Fibroblast of skin of scalp (primary cell): ENCODE measurements around the gene TP53RK.

ENCODE experiments used
- DNase-seq: peaks from one replicate; pipeline ENCODE4 v3.0.0-alpha.2; 2013

The TP53RK gene

DNA sequence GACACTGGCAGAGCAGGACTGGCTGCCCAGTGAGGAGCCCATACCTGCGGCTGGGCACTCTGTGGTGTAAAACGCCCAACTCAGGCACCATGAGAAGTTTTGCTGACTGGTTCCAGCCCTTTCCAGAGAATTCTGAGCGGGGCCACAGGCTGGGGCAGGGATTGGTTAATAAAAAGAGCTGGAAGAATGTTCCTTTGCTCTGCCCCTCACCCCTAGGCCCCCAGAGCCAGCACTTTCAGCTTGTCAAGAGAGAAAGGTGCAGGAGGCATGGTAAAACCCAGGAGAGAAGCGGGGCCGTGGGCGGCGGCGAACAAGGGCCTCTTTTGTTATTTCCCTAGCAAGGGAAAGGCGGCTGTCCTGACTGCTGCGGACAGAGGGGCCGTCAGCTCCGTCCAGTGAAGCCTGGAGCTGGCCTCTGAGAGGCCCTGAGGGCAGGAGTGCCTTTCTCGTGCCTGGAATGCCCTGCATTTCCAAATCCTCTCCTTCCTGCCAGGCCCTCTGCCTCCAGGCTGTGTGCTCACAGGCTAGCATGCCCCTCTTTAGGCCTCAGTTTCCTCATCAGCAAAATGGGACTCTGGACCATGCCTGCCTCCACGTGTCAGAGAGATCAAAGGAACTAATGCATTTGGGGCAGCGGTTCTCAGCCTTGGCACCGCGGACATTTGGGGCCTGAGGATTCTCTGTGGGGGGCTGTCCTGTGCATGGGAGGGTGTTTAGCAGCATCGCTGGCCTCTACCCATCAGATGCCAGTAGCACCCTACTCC is 50.9 kb downstream of the TP53RK start:
- DNase-seq: no peak

DNA sequence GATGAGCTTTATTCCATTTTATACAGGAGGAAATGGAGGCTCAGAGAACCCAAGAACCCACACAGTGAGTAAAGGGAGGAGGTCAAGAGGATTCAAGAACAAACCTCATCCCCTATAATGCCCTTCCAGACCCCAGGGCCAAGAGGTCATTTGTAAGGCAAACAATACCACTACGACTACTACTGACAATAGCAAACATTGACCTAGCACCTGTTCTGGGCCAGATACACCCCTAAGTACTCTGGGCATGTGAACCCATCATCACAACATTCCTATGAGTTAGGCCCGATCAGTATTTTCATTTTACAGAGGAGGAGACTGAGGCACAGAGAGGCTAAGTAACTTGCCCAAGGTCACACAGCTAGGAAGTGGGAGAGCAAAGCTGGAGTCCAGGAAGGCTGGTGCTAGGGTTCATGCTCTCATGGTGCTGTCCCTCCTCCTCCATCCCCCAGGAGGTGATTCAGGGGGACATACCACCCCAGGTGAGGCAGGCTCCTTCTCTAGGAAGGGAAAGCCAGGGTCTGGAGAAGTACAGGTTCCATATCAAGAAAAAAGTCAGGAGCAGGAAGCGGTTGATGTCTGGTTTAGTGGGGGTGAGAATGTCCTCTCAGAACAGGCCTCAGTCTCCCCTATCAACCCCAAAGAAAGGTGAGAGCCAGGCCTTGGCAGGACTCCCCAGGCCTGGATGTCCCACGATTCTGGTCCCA is 51.7 kb downstream of the TP53RK start:
- no peak for DNase-seq

DNA sequence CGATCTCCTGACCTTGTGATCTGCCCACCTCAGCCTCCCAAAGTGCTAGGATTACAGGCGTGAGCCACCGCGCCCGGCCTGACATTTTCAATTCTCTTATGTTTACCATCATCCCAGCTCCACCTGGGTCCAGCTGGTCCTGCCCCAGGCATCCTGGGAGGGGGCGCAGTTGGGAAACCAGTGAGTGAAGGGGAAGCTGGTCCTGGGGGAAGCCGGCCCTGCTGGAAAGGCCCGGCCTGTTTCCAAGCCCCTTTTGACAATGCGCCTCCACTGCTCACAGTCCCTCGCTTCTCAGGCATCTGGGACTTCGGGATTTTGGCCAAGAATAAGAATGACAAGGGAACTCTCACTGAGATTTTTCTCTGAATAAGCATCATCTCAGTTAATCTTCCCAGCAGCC is 52.2 kb downstream of the TP53RK start:
- no peak for DNase-seq

DNA sequence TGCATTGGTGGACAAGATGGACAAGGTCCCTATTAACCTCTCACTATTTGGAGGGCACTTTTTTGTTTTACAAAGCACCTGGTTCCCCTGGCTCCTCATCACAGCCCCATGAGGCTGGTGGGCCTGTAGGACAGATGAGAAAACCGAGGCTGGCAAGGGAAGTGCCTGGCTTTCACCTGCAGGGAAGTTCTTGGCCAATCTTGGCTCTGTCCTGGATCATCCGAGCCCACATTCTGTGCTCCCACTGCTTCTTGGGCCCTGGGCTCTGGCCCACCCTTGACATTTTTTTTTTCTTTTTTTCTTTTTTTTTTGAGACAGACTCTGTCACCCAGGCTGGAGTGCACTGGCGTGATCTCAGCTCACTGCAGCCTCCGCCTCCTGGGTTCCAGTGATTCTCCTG is 52.7 kb downstream of the TP53RK start:
- DNase-seq: no peak

DNA sequence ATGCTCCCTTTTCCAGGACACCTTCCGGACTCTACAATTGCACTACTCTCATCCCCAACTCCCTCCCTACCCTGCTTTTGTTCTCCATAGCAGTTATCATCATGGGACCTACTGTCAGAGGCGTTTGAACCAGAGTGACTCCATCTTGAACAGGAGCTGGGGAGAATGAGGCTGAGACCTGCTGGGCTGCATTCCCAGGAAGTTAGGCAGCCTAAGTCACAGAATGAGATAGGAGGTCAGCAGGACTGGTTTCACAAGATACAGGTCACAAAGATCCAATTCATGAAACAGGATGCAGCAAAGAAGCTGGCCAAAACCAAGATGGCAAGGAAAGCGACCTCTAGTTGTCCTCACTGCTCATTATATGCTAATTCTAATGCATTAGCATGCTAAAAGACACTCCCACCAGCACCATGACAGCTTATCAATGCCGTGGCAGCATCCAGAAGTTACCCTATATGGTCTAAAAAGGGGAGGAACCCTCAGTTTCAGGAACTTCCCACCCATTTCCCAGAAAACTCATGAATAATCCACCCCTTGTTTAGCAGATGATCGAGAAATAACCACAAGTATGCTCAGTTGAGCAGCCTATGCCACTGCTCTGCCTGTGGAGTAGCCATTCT is 53.6 kb downstream of the TP53RK start:
- DNase-seq: no peak

DNA sequence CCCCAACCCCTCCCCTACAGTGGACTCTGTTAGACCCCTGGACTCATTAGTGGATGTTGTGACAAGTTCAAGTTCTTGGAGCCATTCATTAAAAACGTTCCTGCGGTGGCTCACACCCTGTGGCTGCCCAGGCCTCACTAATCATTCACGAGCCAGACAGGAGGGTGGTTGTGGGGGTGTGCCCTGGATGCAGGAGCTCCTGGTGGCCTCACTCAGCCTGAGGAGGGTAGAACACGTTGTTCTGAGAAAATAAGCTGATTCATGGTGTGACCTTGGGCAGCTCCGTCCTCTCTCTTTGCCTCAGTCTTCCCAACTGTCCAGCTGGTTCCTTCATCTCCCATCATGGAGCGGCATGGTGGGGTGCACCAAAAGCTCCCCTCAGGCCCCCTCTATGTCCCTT is 54.7 kb downstream of the TP53RK start:
- no peak for DNase-seq
